Neural progenitor cell (in vitro differentiated cells): ENCODE results near the gene SIX4. TPM values are rescaled to one million over a fixed set of nuclear protein-coding genes. Genes with fewer than 3 reads are reported as not detected.

Experiments
- DNase-seq: peaks from one replicate; pipeline ENCODE4 v3.0.0-alpha.2; 2016; ENCODE audit warnings: low spot score
- H2AFZ ChIP-seq: fragments of 200-600 bp; sonication (generic); replicated peaks from 2 replicates; pipeline ENCODE4 v1.6.1; 2016; ENCODE audit warnings: antibody characterized with exemption
- H3F3A ChIP-seq: fragments of 200-600 bp; sonication (generic); 2 replicates; pipeline ENCODE4 v1.6.1; 2016; ENCODE audit warnings: antibody characterized with exemption, low read depth
- H3K27ac ChIP-seq: fragments of 200-600 bp; sonication (generic); 2 replicates; pipeline ENCODE4 v1.5.1; 2016; ENCODE audit warnings: mild to moderate bottlenecking
- H3K27me3 ChIP-seq: fragments of 200-600 bp; sonication (generic); 2 replicates; pipeline ENCODE4 v1.6.1; 2016; ENCODE audit warnings: mild to moderate bottlenecking, moderate library complexity
- H3K36me3 ChIP-seq: fragments of 200-600 bp; sonication (generic); 2 replicates; pipeline ENCODE4 v1.5.1; 2016
- H3K4me1 ChIP-seq: fragments of 200-600 bp; sonication (generic); 2 replicates; pipeline ENCODE4 v1.6.1; 2016; ENCODE audit warnings: mixed run types
- H3K4me2 ChIP-seq: fragments of 200-600 bp; sonication (generic); 2 replicates; pipeline ENCODE4 v1.6.1; 2016
- H3K4me3 ChIP-seq: fragments of 200-600 bp; sonication (generic); 2 replicates; pipeline ENCODE4 v1.5.1; 2016
- H3K79me2 ChIP-seq: fragments of 200-600 bp; sonication (generic); 2 replicates; pipeline ENCODE4 v1.6.1; 2016; ENCODE audit warnings: low read depth
- H3K9ac ChIP-seq: fragments of 200-600 bp; sonication (generic); 2 replicates; pipeline ENCODE4 v1.6.1; 2016
- H3K9me3 ChIP-seq: fragments of 200-600 bp; sonication (generic); 2 replicates; pipeline ENCODE4 v1.5.1; 2016; ENCODE audit warnings: low read depth
- H4K20me1 ChIP-seq: fragments of 200-600 bp; sonication (generic); 2 replicates; pipeline ENCODE4 v1.6.1; 2016; ENCODE audit warnings: low read depth
- H3K27ac Mint-ChIP-seq: 3 replicates; pipeline ENCODE4 v1.8.0; 2021; ENCODE audit warnings: mixed read lengths
- H3K27me3 Mint-ChIP-seq: 2 replicates; pipeline ENCODE4 v1.8.0; 2022; ENCODE audit warnings: low read depth, mild to moderate bottlenecking, inconsistent platforms, moderate library complexity, mixed read lengths; ENCODE audit not compliant: insufficient read depth
- H3K36me3 Mint-ChIP-seq: 3 replicates; pipeline ENCODE4 v1.8.0; 2021; ENCODE audit warnings: mixed read lengths
- H3K4me1 Mint-ChIP-seq: 3 replicates; pipeline ENCODE4 v1.8.0; 2021; ENCODE audit warnings: mixed read lengths
- H3K4me3 Mint-ChIP-seq: 3 replicates; pipeline ENCODE4 v1.8.0; 2021; ENCODE audit warnings: mild to moderate bottlenecking, moderate library complexity, mixed read lengths
- H3K9me3 Mint-ChIP-seq: 3 replicates; pipeline ENCODE4 v1.8.0; 2020; ENCODE audit warnings: mixed read lengths
- CTCF ChIP-seq: fragments of 200-600 bp; sonication (generic); IDR thresholded peaks from 2 replicates; pipeline ENCODE4 v1.5.1; 2017; ENCODE audit warnings: antibody characterized with exemption, mild to moderate bottlenecking
- EZH2 ChIP-seq: fragments of 200-600 bp; sonication (generic); IDR thresholded peaks from 2 replicates; pipeline ENCODE4 v1.6.1; 2017; ENCODE audit warnings: antibody characterized with exemption, mild to moderate bottlenecking, moderate library complexity
- EZH2phosphoT487 ChIP-seq: fragments of 200-600 bp; sonication (generic); IDR thresholded peaks from 2 replicates; pipeline ENCODE4 v1.6.1; 2017; ENCODE audit warnings: antibody characterized with exemption
- total RNA-seq: library from RNA; depleted of rRNA; stranded (reverse); fragments of >200 nt; gene quantifications from 2 replicates; pipeline ENCODE4 v1.2.3, GENCODE V29; 2015; ENCODE audit warnings: low replicate concordance

Gene SIX4
- total RNA-seq, 1 donor from 2014 or later: 32.9 TPM

- no peak overlapping the region for H3K4me2 ChIP-seq
- no peak overlapping the region for H3K27ac Mint-ChIP-seq
- no peaks in the 10 kb centered on the region for H3K36me3 Mint-ChIP-seq
- TF ChIP-seq EZH2 (no peak), CTCF (no peak), EZH2phosphoT487 (no peak)
- H2AFZ ChIP-seq: no peak overlapping the region
- H3K9me3 ChIP-seq: no peaks in the 10 kb centered on the region
- H3K4me3 ChIP-seq: no peak overlapping the region
- H3K4me1 ChIP-seq: no peaks in the 10 kb centered on the region
- peaks cover 18% of the 10 kb centered on the region for H3K9me3 Mint-ChIP-seq
- no peaks in the 10 kb centered on the region for H3K27me3 Mint-ChIP-seq
- no peaks in the 10 kb centered on the region for H4K20me1 ChIP-seq
- no peaks in the 10 kb centered on the region for H3K36me3 ChIP-seq
- H3K79me2 ChIP-seq: no peaks in the 10 kb centered on the region
- H3K27ac ChIP-seq: no peak overlapping the region
- peaks cover 6% of the 10 kb centered on the region for H3K4me1 Mint-ChIP-seq
- H3K4me3 Mint-ChIP-seq: no peak overlapping the region
- no peak for DNase-seq
- H3F3A ChIP-seq: peaks cover 9% of the 10 kb centered on the region
- H3K9ac ChIP-seq: no peak overlapping the region
- H3K27me3 ChIP-seq: no peaks in the 10 kb centered on the region
Observed at GRCh38 chr14:60700598-60700997, 23.6 kb downstream of the SIX4 start.

GRCh38 chr14:60695327-60695726 is 28.8 kb downstream of the SIX4 start:
- H3K27me3 ChIP-seq: no peaks in the 10 kb centered on the region
- peaks cover 6% of the 10 kb centered on the region for H3K9me3 Mint-ChIP-seq
- TF ChIP-seq EZH2 (no peak), CTCF (no peak), EZH2phosphoT487 (no peak)
- H3K4me3 ChIP-seq: no peak overlapping the region
- no peaks in the 10 kb centered on the region for H3K4me1 Mint-ChIP-seq
- no peaks in the 10 kb centered on the region for H3K36me3 Mint-ChIP-seq
- no peaks in the 10 kb centered on the region for H3K27me3 Mint-ChIP-seq
- no peaks in the 10 kb centered on the region for H3K79me2 ChIP-seq
- H3K4me2 ChIP-seq: no peak overlapping the region
- no peak for DNase-seq
- H3K9me3 ChIP-seq: no peaks in the 10 kb centered on the region
- H4K20me1 ChIP-seq: no peaks in the 10 kb centered on the region
- H3K4me1 ChIP-seq: no peaks in the 10 kb centered on the region
- no peak overlapping the region for H2AFZ ChIP-seq
- no peak overlapping the region for H3K9ac ChIP-seq
- H3K4me3 Mint-ChIP-seq: no peak overlapping the region
- no peak overlapping the region for H3K27ac Mint-ChIP-seq
- no peak overlapping the region for H3K27ac ChIP-seq
- H3F3A ChIP-seq: no peaks in the 10 kb centered on the region
- no peaks in the 10 kb centered on the region for H3K36me3 ChIP-seq

GRCh38 chr14:60691383-60692113 is 32.6 kb downstream of the SIX4 start:
- Histone ChIP-seq H3K79me2 (no peaks in the 10 kb centered on the region), H2AFZ (no peak overlapping the region), H4K20me1 (no peaks in the 10 kb centered on the region), H3K9me3 (no peaks in the 10 kb centered on the region), H3K36me3 (no peaks in the 10 kb centered on the region), H3F3A (no peaks in the 10 kb centered on the region), H3K27me3 (no peaks in the 10 kb centered on the region), H3K4me2 (no peak overlapping the region), H3K27ac (no peak overlapping the region), H3K4me1 (no peaks in the 10 kb centered on the region), H3K4me3 (no peak overlapping the region), H3K9ac (no peak overlapping the region)
- no peaks in the 10 kb centered on the region for H3K9me3 Mint-ChIP-seq
- H3K27ac Mint-ChIP-seq: no peak overlapping the region
- H3K4me3 Mint-ChIP-seq: no peak overlapping the region
- TF ChIP-seq CTCF: no peak
- TF ChIP-seq EZH2: no peak
- TF ChIP-seq EZH2phosphoT487: no peak
- no peak for DNase-seq
- no peaks in the 10 kb centered on the region for H3K36me3 Mint-ChIP-seq
- peaks cover 2% of the 10 kb centered on the region for H3K27me3 Mint-ChIP-seq
- H3K4me1 Mint-ChIP-seq: no peaks in the 10 kb centered on the region
